Measurements from ENCODE around the gene RASGRP4. TPM values are rescaled to one million over a fixed set of nuclear protein-coding genes. Genes with fewer than 3 reads are reported as not detected.

RASGRP4 gene
- polyA plus RNA-seq, 3 donors = 30.2 to 141 (median 50.3) TPM

DNA sequence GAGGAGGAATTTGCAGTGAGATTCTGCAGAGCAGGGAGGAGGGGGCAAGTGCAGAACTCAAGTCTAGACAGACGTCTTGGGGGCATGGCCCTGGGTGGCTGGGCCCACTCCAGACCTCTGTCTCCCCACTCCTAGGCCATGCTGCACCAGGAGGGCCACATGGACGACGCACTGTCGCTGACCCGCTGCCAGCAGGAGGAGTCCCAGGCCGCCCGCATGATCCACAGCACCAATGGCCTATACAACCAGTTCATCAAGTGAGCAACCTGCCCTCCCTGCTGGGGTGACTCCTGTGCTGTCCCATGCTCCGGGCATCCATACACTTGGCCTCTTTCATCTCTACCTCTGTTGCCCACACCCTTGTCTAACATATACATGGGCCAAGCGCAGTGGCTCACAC lies 25.6 kb upstream of the RASGRP4 start:
- Mint-ChIP-seq H3K4me1 (no peaks in the 10 kb centered on the region), H3K27ac (peak overlapping the region in 1 of 7 donors; percentile 20), H3K4me3 (no peak overlapping the region), H3K27me3 (ENCODE audit: low read depth in 3 of 3) (peaks cover 0 to 3% (median 2%) of the 10 kb centered on the region in 3 donors), H3K36me3 (no peaks in the 10 kb centered on the region), H3K9me3 (peaks cover 0 to 7% (median 2%) of the 10 kb centered on the region in 7 donors)
- DNase-seq = no peak
- Histone ChIP-seq H3K9ac (ENCODE audit: insufficient read depth, low read length, poor library complexity, severe bottlenecking) (no peak overlapping the region), H3K4me1 (ENCODE audit: control insufficient read depth in 1 of 2, insufficient read depth in 2 of 2, low read length in 2 of 2) (no peaks in the 10 kb centered on the region), H3K4me2 (replicated peaks; ENCODE audit: extremely low read depth, low read length, poor library complexity, severe bottlenecking) (no peak overlapping the region), H3K27ac (ENCODE audit: low read depth in 1 of 2, low read length in 2 of 2) (no peak overlapping the region), H4K20me1 (ENCODE audit: insufficient read depth, low read length) (no peaks in the 10 kb centered on the region), H3K79me2 (ENCODE audit: insufficient read depth, low read length) (no peaks in the 10 kb centered on the region), H2AFZ (ENCODE audit: insufficient read depth, low read depth, low read length, poor library complexity, severe bottlenecking) (no peak overlapping the region), H3K27me3 (ENCODE audit: control insufficient read depth in 2 of 2, insufficient read depth in 2 of 2, low read length in 2 of 2) (no peaks in the 10 kb centered on the region), H3K9me3 (replicated peaks in 1 of 2; ENCODE audit: control insufficient read depth in 1 of 2, insufficient read depth in 1 of 2, low read length in 2 of 2) (no peaks in the 10 kb centered on the region), H3K36me3 (replicated peaks in 1 of 2; ENCODE audit: control insufficient read depth in 1 of 2, insufficient read depth in 2 of 2, low read length in 2 of 2) (no peaks in the 10 kb centered on the region), H3K4me3 (replicated peaks in 1 of 3; ENCODE audit: low read depth in 2 of 3, low read length in 3 of 3) (no peak overlapping the region)
- WGBS (ENCODE audit: insufficient coverage) = 97% methylated on average over 8 of the region's 9 CpGs
- TF ChIP-seq, protein P1, sequence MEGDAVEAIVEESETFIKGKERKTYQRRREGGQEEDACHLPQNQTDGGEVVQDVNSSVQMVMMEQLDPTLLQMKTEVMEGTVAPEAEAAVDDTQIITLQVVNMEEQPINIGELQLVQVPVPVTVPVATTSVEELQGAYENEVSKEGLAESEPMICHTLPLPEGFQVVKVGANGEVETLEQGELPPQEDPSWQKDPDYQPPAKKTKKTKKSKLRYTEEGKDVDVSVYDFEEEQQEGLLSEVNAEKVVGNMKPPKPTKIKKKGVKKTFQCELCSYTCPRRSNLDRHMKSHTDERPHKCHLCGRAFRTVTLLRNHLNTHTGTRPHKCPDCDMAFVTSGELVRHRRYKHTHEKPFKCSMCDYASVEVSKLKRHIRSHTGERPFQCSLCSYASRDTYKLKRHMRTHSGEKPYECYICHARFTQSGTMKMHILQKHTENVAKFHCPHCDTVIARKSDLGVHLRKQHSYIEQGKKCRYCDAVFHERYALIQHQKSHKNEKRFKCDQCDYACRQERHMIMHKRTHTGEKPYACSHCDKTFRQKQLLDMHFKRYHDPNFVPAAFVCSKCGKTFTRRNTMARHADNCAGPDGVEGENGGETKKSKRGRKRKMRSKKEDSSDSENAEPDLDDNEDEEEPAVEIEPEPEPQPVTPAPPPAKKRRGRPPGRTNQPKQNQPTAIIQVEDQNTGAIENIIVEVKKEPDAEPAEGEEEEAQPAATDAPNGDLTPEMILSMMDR (IDR thresholded peaks at IDR 0.05) = no peak
- intact Hi-C loops (cut with micrococcal nuclease) = no loop called here

DNA sequence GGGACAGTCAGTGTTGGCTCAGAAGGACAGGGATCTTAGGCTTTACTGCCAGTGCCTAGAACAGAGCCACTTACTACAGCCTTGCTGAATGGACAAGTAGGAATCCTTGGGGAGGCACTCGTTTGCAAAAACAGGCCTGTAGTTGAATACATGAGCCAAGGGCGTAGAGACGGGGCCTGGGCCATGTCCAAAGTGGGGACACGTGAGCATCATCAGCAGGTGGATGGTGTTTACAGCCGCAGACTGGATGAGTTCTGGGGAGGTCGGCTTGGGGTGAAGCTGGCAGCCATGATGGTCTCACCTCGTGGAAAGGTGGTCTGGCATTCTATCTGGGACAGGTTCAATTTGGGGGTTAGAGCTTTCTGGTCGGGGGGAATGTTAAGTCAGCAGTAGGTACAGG lies 25.0 kb upstream of the RASGRP4 start:
- H3K9me3 Mint-ChIP-seq = peaks cover 0 to 7% (median 2%) of the 10 kb centered on the region in 7 donors
- 90% methylated on average over 8 of the region's 8 CpGs for WGBS (ENCODE audit: insufficient coverage)
- H3K27ac Mint-ChIP-seq = no peak overlapping the region
- H3K9ac ChIP-seq (ENCODE audit: insufficient read depth, low read length, poor library complexity, severe bottlenecking) = no peak overlapping the region
- H3K36me3 ChIP-seq (replicated peaks in 1 of 2; ENCODE audit: control insufficient read depth in 1 of 2, insufficient read depth in 2 of 2, low read length in 2 of 2) = no peaks in the 10 kb centered on the region
- H3K4me2 ChIP-seq (replicated peaks; ENCODE audit: extremely low read depth, low read length, poor library complexity, severe bottlenecking) = no peak overlapping the region
- H3K4me3 ChIP-seq (replicated peaks in 1 of 3; ENCODE audit: low read depth in 2 of 3, low read length in 3 of 3) = no peak overlapping the region
- H3K27ac ChIP-seq (ENCODE audit: low read depth in 1 of 2, low read length in 2 of 2) = no peak overlapping the region
- H3K4me1 Mint-ChIP-seq = no peaks in the 10 kb centered on the region
- no peak overlapping the region for H3K4me3 Mint-ChIP-seq
- no peaks in the 10 kb centered on the region for H3K4me1 ChIP-seq (ENCODE audit: control insufficient read depth in 1 of 2, insufficient read depth in 2 of 2, low read length in 2 of 2)
- no peak for DNase-seq
- no peaks in the 10 kb centered on the region for H3K9me3 ChIP-seq (replicated peaks in 1 of 2; ENCODE audit: control insufficient read depth in 1 of 2, insufficient read depth in 1 of 2, low read length in 2 of 2)
- H3K79me2 ChIP-seq (ENCODE audit: insufficient read depth, low read length) = no peaks in the 10 kb centered on the region
- no peaks in the 10 kb centered on the region for H4K20me1 ChIP-seq (ENCODE audit: insufficient read depth, low read length)
- H3K27me3 ChIP-seq (ENCODE audit: control insufficient read depth in 2 of 2, insufficient read depth in 2 of 2, low read length in 2 of 2) = no peaks in the 10 kb centered on the region
- peaks cover 0 to 3% (median 2%) of the 10 kb centered on the region in 3 donors for H3K27me3 Mint-ChIP-seq (ENCODE audit: low read depth in 3 of 3)
- H3K36me3 Mint-ChIP-seq = no peaks in the 10 kb centered on the region
- intact Hi-C loops (cut with micrococcal nuclease) = no loop called here
- TF ChIP-seq, protein P1 (IDR thresholded peaks at IDR 0.05) = no peak
- no peak overlapping the region for H2AFZ ChIP-seq (ENCODE audit: insufficient read depth, low read depth, low read length, poor library complexity, severe bottlenecking)

All from CD14-positive monocyte (primary cell).